GM06990 (cell line): ENCODE data around the gene TECPR2.

Experiments used
- DNase-seq: peaks from one replicate; pipeline ENCODE4 v3.0.0-alpha.2; 2011; ENCODE audit not compliant: insufficient read length; ENCODE audit errors: extremely low read depth
- H3K27me3 ChIP-seq: replicated peaks from 2 replicates; pipeline ENCODE4 v1.6.0; 2011; ENCODE audit warnings: low read length; ENCODE audit not compliant: control insufficient read depth, insufficient read depth
- H3K36me3 ChIP-seq: 2 replicates; pipeline ENCODE4 v1.5.1; 2011; ENCODE audit warnings: low read length; ENCODE audit not compliant: control insufficient read depth, insufficient read depth
- H3K4me3 ChIP-seq: replicated peaks from 2 replicates; pipeline ENCODE4 v1.5.1; 2011; ENCODE audit warnings: low read depth, mild to moderate bottlenecking, control low read depth, low read length
- CTCF ChIP-seq: IDR thresholded peaks from 2 replicates; pipeline ENCODE4 v1.5.1; 2011; ENCODE audit warnings: low read length, control low read depth, mild to moderate bottlenecking, inconsistent platforms; ENCODE audit not compliant: insufficient read depth, poor library complexity, severe bottlenecking

TECPR2 gene

GRCh38 chr14:102454711-102455110, 92.0 kb downstream of the TECPR2 start:
- no peaks in the 10 kb centered on the region for H3K27me3 ChIP-seq
- no peak for DNase-seq
- no peak overlapping the region for H3K4me3 ChIP-seq
- TF ChIP-seq CTCF: no peak
- H3K36me3 ChIP-seq: peaks cover 7% of the 10 kb centered on the region

GRCh38 chr14:102457509-102457908, 94.8 kb downstream of the TECPR2 start:
- no peak for TF ChIP-seq CTCF

GRCh38 chr14:102461490-102462338, 99.0 kb downstream of the TECPR2 start:
- TF ChIP-seq CTCF: no peak
- H3K27me3 ChIP-seq: no peaks in the 10 kb centered on the region
- H3K36me3 ChIP-seq: no peaks in the 10 kb centered on the region
- H3K4me3 ChIP-seq: no peak overlapping the region
- no peak for DNase-seq

More at GRCh38 chr14:102457509-102457908, 94.8 kb downstream of the TECPR2 start:
- no peaks in the 10 kb centered on the region for H3K27me3 ChIP-seq
- DNase-seq: no peak
- H3K36me3 ChIP-seq: peaks cover 2% of the 10 kb centered on the region
- H3K4me3 ChIP-seq: no peak overlapping the region

GRCh38 chr14:102462391-102462790, 99.7 kb downstream of the TECPR2 start:
- Histone ChIP-seq H3K36me3 (no peaks in the 10 kb centered on the region), H3K27me3 (no peaks in the 10 kb centered on the region), H3K4me3 (no peak overlapping the region)
- DNase-seq: no peak
- no peak for TF ChIP-seq CTCF

- Histone ChIP-seq H3K27me3 (no peaks in the 10 kb centered on the region), H3K36me3 (no peaks in the 10 kb centered on the region), H3K4me3 (no peak overlapping the region)
- no peak for DNase-seq
- TF ChIP-seq CTCF: no peak
Observed at GRCh38 chr14:102464006-102464405, 101.3 kb downstream of the TECPR2 start.

- TF ChIP-seq CTCF: no peak
- Histone ChIP-seq H3K4me3 (no peak overlapping the region), H3K27me3 (no peaks in the 10 kb centered on the region), H3K36me3 (no peaks in the 10 kb centered on the region)
- DNase-seq: no peak
Observed at GRCh38 chr14:102464846-102465341, 102.2 kb downstream of the TECPR2 start.
